H9 (cell line): ENCODE data around the gene EML1. TPM values are rescaled to one million over a fixed set of nuclear protein-coding genes. Genes with fewer than 3 reads are reported as not detected.

Experiments used
- DNase-seq: peaks from one replicate; pipeline ENCODE4 v3.0.0-alpha.2; 2017
- H2AFZ ChIP-seq: one replicate; pipeline ENCODE4 v1.6.1; 2013; ENCODE audit warnings: mild to moderate bottlenecking, low read length, control low read depth, moderate library complexity
- H2AK5ac ChIP-seq: 2 replicates; pipeline ENCODE4 v1.6.1; 2013; ENCODE audit warnings: low read length, control low read depth, mixed read lengths; ENCODE audit not compliant: insufficient read length
- H2BK120ac ChIP-seq: one replicate; pipeline ENCODE4 v1.6.1; 2013; ENCODE audit warnings: low read depth, mild to moderate bottlenecking, low read length, control low read depth, inconsistent platforms; ENCODE audit not compliant: poor library complexity, severe bottlenecking
- H2BK12ac ChIP-seq: 2 replicates; pipeline ENCODE4 v1.6.1; 2013; ENCODE audit warnings: low read length, control low read depth, mixed read lengths, low read depth; ENCODE audit not compliant: insufficient read length
- H2BK15ac ChIP-seq: 2 replicates; pipeline ENCODE4 v1.6.1; 2013; ENCODE audit warnings: low read depth, low read length, control low read depth
- H2BK20ac ChIP-seq: one replicate; pipeline ENCODE4 v1.6.1; 2013; ENCODE audit warnings: low read depth, mild to moderate bottlenecking, low read length, control low read depth, inconsistent platforms; ENCODE audit not compliant: poor library complexity, severe bottlenecking
- H2BK5ac ChIP-seq: 2 replicates; pipeline ENCODE4 v1.6.1; 2013; ENCODE audit warnings: low read length, control low read depth, mixed read lengths; ENCODE audit not compliant: insufficient read length
- H3K14ac ChIP-seq: 2 replicates; pipeline ENCODE4 v1.6.1; 2013; ENCODE audit warnings: low read length, control low read depth; ENCODE audit not compliant: insufficient read depth
- H3K18ac ChIP-seq: 2 replicates; pipeline ENCODE4 v1.6.1; 2013; ENCODE audit warnings: low read depth, mild to moderate bottlenecking, mixed read lengths, low read length, control low read depth; ENCODE audit not compliant: insufficient read length
- H3K23ac ChIP-seq: 2 replicates; pipeline ENCODE4 v1.6.1; 2013; ENCODE audit warnings: low read length, control low read depth, mixed read lengths, low read depth; ENCODE audit not compliant: insufficient read length
- H3K23me2 ChIP-seq: 2 replicates; pipeline ENCODE4 v1.6.1; 2013; ENCODE audit warnings: low read depth, mild to moderate bottlenecking, mixed read lengths, low read length, control low read depth; ENCODE audit not compliant: insufficient read length, poor library complexity, severe bottlenecking
- H3K27ac ChIP-seq: 2 replicates; pipeline ENCODE4 v1.5.1; 2013; ENCODE audit warnings: low read length, control low read depth, mixed read lengths, low read depth; ENCODE audit not compliant: insufficient read length
- H3K27me3 ChIP-seq: 2 replicates; pipeline ENCODE4 v1.6.1; 2013; ENCODE audit warnings: low read length, control low read depth, inconsistent platforms; ENCODE audit not compliant: insufficient read depth
- H3K4ac ChIP-seq: 2 replicates; pipeline ENCODE4 v1.6.1; 2013; ENCODE audit warnings: low read depth, mild to moderate bottlenecking, control low read depth, inconsistent platforms, low read length, moderate library complexity
- H3K4me1 ChIP-seq: 2 replicates; pipeline ENCODE4 v1.6.1; 2013; ENCODE audit warnings: low read length, control low read depth, inconsistent platforms; ENCODE audit not compliant: insufficient read depth
- H3K4me2 ChIP-seq: 2 replicates; pipeline ENCODE4 v1.6.1; 2013; ENCODE audit warnings: low read length, control low read depth, mixed read lengths; ENCODE audit not compliant: insufficient read length, insufficient read depth
- H3K56ac ChIP-seq: 2 replicates; pipeline ENCODE4 v1.6.1; 2013; ENCODE audit warnings: low read depth, mild to moderate bottlenecking, mixed read lengths, low read length, control low read depth; ENCODE audit not compliant: insufficient read length
- H3K79me1 ChIP-seq: 2 replicates; pipeline ENCODE4 v1.6.1; 2013; ENCODE audit warnings: low read depth, mild to moderate bottlenecking, moderate library complexity, low read length, control low read depth, inconsistent platforms; ENCODE audit not compliant: insufficient read depth, poor library complexity, severe bottlenecking
- H3K79me2 ChIP-seq: 2 replicates; pipeline ENCODE4 v1.6.1; 2013; ENCODE audit warnings: low read length, control low read depth, inconsistent platforms; ENCODE audit not compliant: insufficient read depth
- H3K9ac ChIP-seq: 2 replicates; pipeline ENCODE4 v1.6.1; 2013; ENCODE audit warnings: low read length, control low read depth, mixed read lengths; ENCODE audit not compliant: insufficient read length; ENCODE audit errors: extremely low read depth
- H3K9me3 ChIP-seq: one replicate; pipeline ENCODE4 v1.6.1; 2013; ENCODE audit warnings: low read depth, low read length, inconsistent platforms; ENCODE audit not compliant: control insufficient read depth
- H3T11ph ChIP-seq: one replicate; pipeline ENCODE4 v1.6.1; 2013; ENCODE audit warnings: mild to moderate bottlenecking, low read length, control low read depth, inconsistent platforms
- H4K20me1 ChIP-seq: one replicate; pipeline ENCODE4 v1.6.1; 2013; ENCODE audit not compliant: control insufficient read depth, insufficient read length, insufficient read depth
- H4K5ac ChIP-seq: 2 replicates; pipeline ENCODE4 v1.6.1; 2013; ENCODE audit warnings: low read depth, mild to moderate bottlenecking, mixed read lengths, low read length, control low read depth; ENCODE audit not compliant: insufficient read length
- H4K8ac ChIP-seq: replicated peaks from 2 replicates; pipeline ENCODE4 v1.6.1; 2013; ENCODE audit warnings: low read length, control low read depth, mixed read lengths, low read depth; ENCODE audit not compliant: insufficient read length
- H4K91ac ChIP-seq: 2 replicates; pipeline ENCODE4 v1.6.1; 2013; ENCODE audit warnings: low read depth, mild to moderate bottlenecking, moderate library complexity, mixed read lengths, low read length, control low read depth; ENCODE audit not compliant: insufficient read length
- H3K27ac Mint-ChIP-seq, 3 experiments: 2 replicates in 2 of 3; 3 replicates in 1 of 3; pipeline ENCODE4 v1.8.0; 2020 to 2021; ENCODE audit warnings: mixed read lengths in 3 of 3, mild to moderate bottlenecking in 1 of 3, moderate library complexity in 1 of 3
- H3K27me3 Mint-ChIP-seq: 2 replicates; pipeline ENCODE4 v1.8.0; 2021; ENCODE audit warnings: low read depth, mild to moderate bottlenecking, moderate library complexity, mixed read lengths
- H3K36me3 Mint-ChIP-seq, 3 experiments: 2 replicates in 2 of 3; 3 replicates in 1 of 3; pipeline ENCODE4 v1.8.0; 2020 to 2021; ENCODE audit warnings: low read depth in 3 of 3, mixed read lengths in 3 of 3; ENCODE audit not compliant: insufficient read depth in 1 of 3
- H3K4me1 Mint-ChIP-seq, 2 experiments: 2 replicates each; pipeline ENCODE4 v1.8.0; 2020; ENCODE audit warnings: mixed read lengths in 2 of 2
- H3K4me3 Mint-ChIP-seq, 2 experiments: 2 replicates in 1 of 2; 3 replicates in 1 of 2; pipeline ENCODE4 v1.8.0; 2020 to 2021; ENCODE audit warnings: mild to moderate bottlenecking in 2 of 2, mixed read lengths in 2 of 2, moderate library complexity in 1 of 2
- H3K9me3 Mint-ChIP-seq, 2 experiments: 2 replicates in 1 of 2; 3 replicates in 1 of 2; pipeline ENCODE4 v1.8.0; 2020; ENCODE audit warnings: mild to moderate bottlenecking in 2 of 2, mixed read lengths in 2 of 2, moderate library complexity in 1 of 2
- WGBS: extraction: QIAGEN DNeasy Blood & Tissue Kit; methylation state at CpG from one replicate; pipeline ENCODE4 v1.1.7; 2013; ENCODE audit warnings: missing lambda C conversion rate, low lambda C conversion rate, mixed read lengths; ENCODE audit not compliant: insufficient read length; ENCODE audit errors: extremely low coverage; 5-methylcytosine and 5-hydroxymethylcytosine counted together
- total RNA-seq: library from RNA; stranded (reverse); gene quantifications from 2 replicates; pipeline ENCODE4 v1.2.1, GENCODE V29; 2021
- TF ChIP-seq, protein P1 (sequence below): fragments of 200-600 bp; sonication (generic); conservative IDR thresholded peaks from 3 replicates; pipeline ENCODE4 v1.8.0; 2021; ENCODE audit warnings: antibody characterized with exemption, mild to moderate bottlenecking

Gene EML1
- total RNA-seq, 1 experiment from 2014 or later: 16.7 TPM

DNA sequence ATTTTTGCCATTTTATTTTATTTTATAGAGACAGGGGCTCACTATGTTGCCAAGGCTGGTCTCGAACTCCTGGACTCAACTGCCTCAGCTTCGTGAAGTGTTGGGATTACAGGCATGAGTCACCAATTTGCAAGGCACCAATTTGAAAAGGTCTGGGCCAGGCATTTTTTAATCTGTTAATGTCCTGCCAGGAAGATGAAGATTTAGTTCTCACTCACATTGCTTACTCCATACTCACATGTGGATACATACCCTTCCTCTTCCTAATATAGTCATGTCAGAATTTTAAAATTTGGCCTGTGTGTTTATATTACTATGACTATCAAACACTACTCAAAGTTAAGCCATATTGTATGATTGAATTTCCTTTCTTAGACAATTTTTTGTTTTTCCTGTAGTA lies 15.3 kb upstream of the EML1 start:
- H3K36me3 Mint-ChIP-seq: peaks cover 3 to 15% (median 6%) of the 10 kb centered on the region in 3 experiments; a peak in 6 of 7 replicates
- Histone ChIP-seq H3K23me2 (no peaks in the 10 kb centered on the region), H2BK15ac (no peak overlapping the region), H4K5ac (no peak overlapping the region), H3K18ac (no peak overlapping the region), H3K56ac (no peak overlapping the region), H2BK5ac (no peak overlapping the region), H2BK12ac (no peak overlapping the region), H2AFZ (no peak overlapping the region), H3K4me1 (peaks cover 14% of the 10 kb centered on the region; the same call in 1 of the 2 replicates), H3K4ac (no peak overlapping the region), H3K79me1 (no peaks in the 10 kb centered on the region), H4K8ac (no peak overlapping the region), H3K4me2 (no peak overlapping the region), H3K23ac (no peak overlapping the region), H4K91ac (no peak overlapping the region), H4K20me1 (no peaks in the 10 kb centered on the region), H2BK120ac (no peak overlapping the region), H3K9ac (no peak overlapping the region), H3K14ac (no peak overlapping the region), H2AK5ac (no peak overlapping the region), H3K27ac (no peak overlapping the region), H3K27me3 (no peaks in the 10 kb centered on the region), H3T11ph (no peak overlapping the region), H2BK20ac (no peak overlapping the region), H3K79me2 (no peaks in the 10 kb centered on the region), H3K9me3 (no peaks in the 10 kb centered on the region)
- H3K9me3 Mint-ChIP-seq: peaks cover 12 to 13% of the 10 kb centered on the region in 2 experiments
- peaks cover 21% of the 10 kb centered on the region for H3K27me3 Mint-ChIP-seq
- TF ChIP-seq, protein P1, sequence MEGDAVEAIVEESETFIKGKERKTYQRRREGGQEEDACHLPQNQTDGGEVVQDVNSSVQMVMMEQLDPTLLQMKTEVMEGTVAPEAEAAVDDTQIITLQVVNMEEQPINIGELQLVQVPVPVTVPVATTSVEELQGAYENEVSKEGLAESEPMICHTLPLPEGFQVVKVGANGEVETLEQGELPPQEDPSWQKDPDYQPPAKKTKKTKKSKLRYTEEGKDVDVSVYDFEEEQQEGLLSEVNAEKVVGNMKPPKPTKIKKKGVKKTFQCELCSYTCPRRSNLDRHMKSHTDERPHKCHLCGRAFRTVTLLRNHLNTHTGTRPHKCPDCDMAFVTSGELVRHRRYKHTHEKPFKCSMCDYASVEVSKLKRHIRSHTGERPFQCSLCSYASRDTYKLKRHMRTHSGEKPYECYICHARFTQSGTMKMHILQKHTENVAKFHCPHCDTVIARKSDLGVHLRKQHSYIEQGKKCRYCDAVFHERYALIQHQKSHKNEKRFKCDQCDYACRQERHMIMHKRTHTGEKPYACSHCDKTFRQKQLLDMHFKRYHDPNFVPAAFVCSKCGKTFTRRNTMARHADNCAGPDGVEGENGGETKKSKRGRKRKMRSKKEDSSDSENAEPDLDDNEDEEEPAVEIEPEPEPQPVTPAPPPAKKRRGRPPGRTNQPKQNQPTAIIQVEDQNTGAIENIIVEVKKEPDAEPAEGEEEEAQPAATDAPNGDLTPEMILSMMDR: no peak
- H3K4me3 Mint-ChIP-seq: no peak overlapping the region
- DNase-seq: no peak
- H3K27ac Mint-ChIP-seq: no peak overlapping the region
- whole genome bisulfite sequencing: no CpG with 5 or more reads among the region's 2 CpGs
- H3K4me1 Mint-ChIP-seq: peaks cover 40 to 41% of the 10 kb centered on the region in 2 experiments
